A549 (cell line): ENCODE measurements around the gene ADI1. TPM values are rescaled to one million over a fixed set of nuclear protein-coding genes. Genes with fewer than 3 reads are reported as not detected.

Experiments
- ATOH8 ChIP-seq: fragments of 250-450 bp; sonication (Bioruptor Pico); IDR thresholded peaks from 2 replicates; pipeline ENCODE4 v1.5.0; 2020; ENCODE audit warnings: low read depth, mild to moderate bottlenecking, moderate library complexity
- BCL3 ChIP-seq: fragments of >200 bp; sonication (Bioruptor Twin); formaldehyde crosslinking; IDR thresholded peaks from 3 replicates; pipeline ENCODE4 v1.6.1; 2016
- CHD2 ChIP-seq: fragments of 150-350 bp; IDR thresholded peaks from 2 replicates; pipeline ENCODE4 v1.6.1; 2014; ENCODE audit warnings: low read length; ENCODE audit not compliant: partially characterized antibody
- EHF ChIP-seq: fragments of 250-450 bp; sonication (Bioruptor Pico); IDR thresholded peaks from 2 replicates; pipeline ENCODE4 v1.5.0; 2020; ENCODE audit warnings: mild to moderate bottlenecking
- ELK1 ChIP-seq: fragments of 150-350 bp; IDR thresholded peaks from 2 replicates; pipeline ENCODE4 v1.6.1; 2014; ENCODE audit warnings: low read depth, mild to moderate bottlenecking, low read length
- ESRRA ChIP-seq: fragments of 150-350 bp; IDR thresholded peaks from 2 replicates; pipeline ENCODE4 v1.6.1; 2014; ENCODE audit warnings: mild to moderate bottlenecking, low read length, borderline replicate concordance
- FOSB ChIP-seq: fragments of 250-450 bp; sonication (Bioruptor Pico); IDR thresholded peaks from 2 replicates; pipeline ENCODE4 v1.5.0; 2020; ENCODE audit warnings: mild to moderate bottlenecking, moderate library complexity
- GATA3 ChIP-seq: IDR thresholded peaks from 2 replicates; pipeline ENCODE4 v1.6.1; 2012; ENCODE audit warnings: borderline replicate concordance
- HOXA7 ChIP-seq: fragments of 250-450 bp; sonication (Bioruptor Pico); IDR thresholded peaks from 2 replicates; pipeline ENCODE4 v1.5.0; 2020; ENCODE audit warnings: mild to moderate bottlenecking, moderate library complexity
- JUNB ChIP-seq: fragments of >200 bp; sonication (Bioruptor Twin); formaldehyde crosslinking; IDR thresholded peaks from 2 replicates; pipeline ENCODE4 v1.6.1; 2016
- KDM1A ChIP-seq: fragments of 200-600 bp; sonication (generic); IDR thresholded peaks from 2 replicates; pipeline ENCODE4 v1.6.1; 2016; ENCODE audit warnings: low read depth, mild to moderate bottlenecking
- KDM5A ChIP-seq: fragments of 200-600 bp; sonication (generic); IDR thresholded peaks from 2 replicates; pipeline ENCODE4 v1.6.1; 2016; ENCODE audit warnings: antibody characterized with exemption, mild to moderate bottlenecking
- NFE2L2 ChIP-seq: fragments of 150-350 bp; conservative IDR thresholded peaks from 2 replicates; pipeline ENCODE4 v1.6.1; 2014; ENCODE audit warnings: low read length
- NPAS2 ChIP-seq: fragments of 250-450 bp; sonication (Bioruptor Pico); IDR thresholded peaks from 2 replicates; pipeline ENCODE4 v1.8.0; 2022; ENCODE audit warnings: mild to moderate bottlenecking, moderate library complexity, borderline replicate concordance
- PBX3 ChIP-seq: IDR thresholded peaks from 2 replicates; pipeline ENCODE4 v1.6.1; 2012
- POLR2AphosphoS2 ChIP-seq: conservative IDR thresholded peaks from 2 replicates; pipeline ENCODE4 v1.6.1; 2012; ENCODE audit warnings: low read length, improper control_type of control experiment, inconsistent platforms
- RAD21 ChIP-seq, 2 experiments: fragments of >200 bp in 1 of 2; sonication (Bioruptor Twin) in 1 of 2; formaldehyde crosslinking in 1 of 2; IDR thresholded peaks in 1 of 2; conservative IDR thresholded peaks in 1 of 2; 2 replicates in 1 of 2; 3 replicates in 1 of 2; pipeline ENCODE4 v1.6.1; 2012 to 2018; ENCODE audit warnings: inconsistent platforms in 1 of 2
- RARB ChIP-seq: fragments of 250-450 bp; sonication (Bioruptor Pico); IDR thresholded peaks from 2 replicates; pipeline ENCODE4 v1.8.0; 2021; ENCODE audit warnings: mild to moderate bottlenecking, moderate library complexity
- REST ChIP-seq: fragments of 200-600 bp; sonication (generic); IDR thresholded peaks from 2 replicates; pipeline ENCODE4 v1.6.1; 2016; ENCODE audit warnings: antibody characterized with exemption, mild to moderate bottlenecking, moderate library complexity
- RFX5 ChIP-seq: fragments of 450-650 bp; IDR thresholded peaks from 2 replicates; pipeline ENCODE4 v1.7.1; 2014; ENCODE audit warnings: antibody characterized with exemption, mild to moderate bottlenecking, moderate library complexity
- SREBF2 ChIP-seq: fragments of 450-650 bp; IDR thresholded peaks from 2 replicates; pipeline ENCODE4 v1.6.1; 2014; ENCODE audit warnings: mild to moderate bottlenecking, moderate library complexity
- USF2 ChIP-seq: fragments of 450-650 bp; IDR thresholded peaks from 2 replicates; pipeline ENCODE4 v1.6.1; 2014; ENCODE audit warnings: antibody characterized with exemption
- ZC3H11A ChIP-seq: fragments of 450-650 bp; IDR thresholded peaks from 2 replicates; pipeline ENCODE4 v1.6.1; 2014; ENCODE audit warnings: antibody characterized with exemption, mild to moderate bottlenecking
- ZNF302 ChIP-seq: fragments of 250-450 bp; sonication (Bioruptor Pico); IDR thresholded peaks from 2 replicates; pipeline ENCODE4 v1.9.0; 2021; ENCODE audit warnings: inconsistent platforms, mild to moderate bottlenecking, moderate library complexity
- polyA plus RNA-seq, 4 experiments: library from polyadenylated mRNA; depleted of rRNA in 3 of 4; stranded (reverse); fragments of >200 nt; fragmentation: RNase III in 1 of 4; extraction: RNeasy Plus Mini Kit Qiagen cat#74134 plus additional on column Dnase treatment in 1 of 4; gene quantifications; 2 replicates in 3 of 4; 3 replicates in 1 of 4; pipeline ENCODE4 v1.2.3, GENCODE V29; 2011 to 2017

The ADI1 gene
- polyA plus RNA-seq, 2 of the 4 experiments (the other 2 are of a cell fraction) = 47.9 to 84.6 TPM

GRCh38 chr2:3558205-3559014, 39.1 kb upstream of the ADI1 start, which contains the start of gene RNASEH1 (continued):
- 0 out of 2 replicates have a peak, but pooled peaks have one; percentile 32 for TF ChIP-seq REST
- TF ChIP-seq PBX3 = peak; percentile 22; the same call in 1 of the 2 replicates
- peak; percentile 59; the same call in 1 of the 2 replicates for TF ChIP-seq NPAS2 (CRISPR knock-in tag)
- no peak for TF ChIP-seq NFE2L2
- no peak for TF ChIP-seq SREBF2
- no peak for TF ChIP-seq KDM1A
- TF ChIP-seq RFX5 = no peak
- peak; percentile 81; the same call in 1 of the 2 replicates for TF ChIP-seq FOSB (CRISPR knock-in tag)
- TF ChIP-seq ZNF302 (CRISPR knock-in tag) = no peak
- no peak for TF ChIP-seq JUNB
- TF ChIP-seq ZC3H11A = no peak
- TF ChIP-seq GATA3 = peak; percentile 40; the same call in 1 of the 2 replicates
- TF ChIP-seq EHF (CRISPR knock-in tag) = no peak
- TF ChIP-seq ESRRA = peak; percentile 60
- TF ChIP-seq RARB (CRISPR knock-in tag) = 0 out of 2 replicates have a peak, but pooled peaks have one; percentile 56
- TF ChIP-seq RAD21 (conservative IDR thresholded peaks at IDR 0.05 in 1 of 2, IDR thresholded peaks at IDR 0.05 in 1 of 2) = 0 out of 5 replicates have a peak, but pooled peaks of 1 of the 2 experiments have one; percentile 21
- peak; percentile 91 for TF ChIP-seq HOXA7 (CRISPR knock-in tag)
- TF ChIP-seq CHD2 = no peak
- peak; percentile 94 for TF ChIP-seq ATOH8
- no peak for TF ChIP-seq POLR2AphosphoS2
- TF ChIP-seq KDM5A = no peak; the same call in 1 of the 2 replicates
- peak; percentile 59 for TF ChIP-seq USF2
- peak; percentile 85; the same call in 1 of the 3 replicates for TF ChIP-seq BCL3
- no peak for TF ChIP-seq ELK1
